NAMALWA (cell line): ENCODE results near the gene CLDND1.

ENCODE experiments used
- DNase-seq: peaks from one replicate; pipeline ENCODE4 v3.0.0-alpha.2; 2015; ENCODE audit warnings: low spot score

The CLDND1 gene

DNA sequence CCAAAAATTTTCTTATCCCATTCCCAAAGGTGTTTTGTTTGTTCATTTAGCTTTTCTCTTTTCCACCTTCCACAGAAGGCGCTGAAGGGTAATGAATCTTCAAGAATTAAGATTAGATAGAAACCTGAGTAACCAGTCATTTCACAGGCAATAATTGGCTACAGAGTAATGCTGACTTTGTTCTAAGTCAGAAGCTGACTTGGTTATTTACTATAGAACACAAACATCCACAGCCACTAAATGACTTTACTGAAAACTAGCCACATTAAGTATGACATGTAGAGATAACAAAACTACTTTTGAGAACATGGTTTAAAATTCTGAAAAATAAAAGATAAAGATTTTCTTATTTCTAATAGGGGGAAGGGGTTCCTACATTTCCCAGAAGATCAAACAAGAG lies 7.8 kb downstream of the CLDND1 start:
- no peak for DNase-seq

GRCh38 chr3:98513736-98514135 lies 9.0 kb downstream of the CLDND1 start:
- DNase-seq = no peak

- no peak for DNase-seq
These were observed 9.6 kb downstream of the CLDND1 start for GRCh38 chr3:98513091-98513511.

DNA sequence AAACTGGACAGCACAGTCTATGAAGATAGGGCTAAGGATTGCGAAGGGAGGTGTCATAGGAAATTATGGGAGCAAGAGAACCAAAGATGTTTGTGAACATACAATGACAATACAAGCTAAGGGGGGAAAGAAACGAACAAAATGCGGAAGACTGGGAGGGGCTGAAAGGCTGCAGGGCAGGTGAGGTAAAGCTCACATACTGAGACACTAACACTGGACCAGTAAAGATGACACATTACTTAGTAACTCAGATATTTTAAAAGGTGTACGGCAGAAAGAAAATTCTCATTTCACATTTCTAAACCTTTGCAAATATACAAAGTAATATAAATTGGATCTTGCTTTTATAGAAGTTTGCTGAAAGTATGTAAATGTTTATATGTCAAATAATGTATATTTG lies 10.1 kb downstream of the CLDND1 start:
- DNase-seq = no peak

DNA sequence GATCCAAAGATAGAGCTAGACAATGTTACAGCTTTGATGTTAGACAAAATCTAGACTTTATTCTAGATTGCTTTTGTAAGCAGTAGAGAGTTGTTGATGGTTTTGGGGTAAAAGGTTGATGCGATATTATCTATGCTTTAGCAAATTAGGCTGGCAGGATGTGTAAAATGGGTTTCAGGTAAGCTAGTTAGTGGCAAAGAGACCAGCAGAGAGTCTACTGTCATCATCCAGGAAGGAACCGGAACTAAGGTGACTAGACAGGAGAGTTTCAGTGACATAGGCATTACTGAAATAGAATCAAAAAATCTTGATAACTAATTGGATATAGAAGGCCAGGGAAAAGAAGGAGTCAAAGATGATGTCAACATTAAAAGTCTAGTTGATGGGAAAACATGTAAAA lies 14.1 kb downstream of the CLDND1 start:
- DNase-seq = no peak

DNA sequence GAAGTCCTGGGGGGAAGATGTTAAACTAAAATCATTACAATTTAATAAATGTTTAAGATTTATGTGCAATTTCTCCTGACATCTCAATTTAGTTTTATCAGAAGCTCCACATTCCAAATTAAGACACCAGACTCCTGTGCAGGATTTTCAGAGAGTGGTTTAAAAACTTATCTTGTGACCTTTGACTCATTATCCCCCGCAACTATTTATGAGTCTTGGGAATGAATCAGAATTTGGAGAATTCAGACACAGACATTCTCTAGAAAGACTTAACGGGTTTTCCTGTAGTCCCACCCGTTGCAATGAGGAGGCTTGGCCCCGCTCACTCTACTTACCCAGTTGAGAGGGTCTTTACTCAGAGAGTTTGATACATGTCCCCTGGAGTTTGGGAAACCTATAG lies 18.2 kb downstream of the CLDND1 start:
- no peak for DNase-seq

- no peak for DNase-seq
These were observed 20.7 kb downstream of the CLDND1 start for GRCh38 chr3:98501863-98502576.

GRCh38 chr3:98501270-98501669 lies 21.4 kb downstream of the CLDND1 start:
- no peak for DNase-seq

- no peak for DNase-seq
These were observed 22.7 kb downstream of the CLDND1 start for GRCh38 chr3:98500019-98500418.

DNA sequence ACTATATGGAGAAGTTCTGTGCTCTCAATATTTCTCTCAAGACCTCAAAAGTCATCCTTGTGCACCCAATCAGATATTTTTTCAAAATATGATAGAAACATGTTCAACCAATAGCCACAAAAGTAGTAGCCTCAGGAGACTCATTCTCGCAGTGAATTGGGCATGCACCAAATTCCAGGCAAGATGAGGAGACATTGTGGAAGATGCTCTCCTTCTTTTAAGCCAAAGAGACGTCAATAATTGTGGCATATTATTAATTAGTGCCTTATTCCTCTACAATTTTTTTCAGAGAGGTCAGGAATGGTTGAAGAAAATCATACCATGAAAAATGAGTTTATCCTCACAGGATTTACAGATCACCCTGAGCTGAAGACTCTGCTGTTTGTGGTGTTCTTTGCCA lies 25.3 kb downstream of the CLDND1 start, which contains the start of gene OR5K2:
Gene OR5K2 (plus strand): TSS at position 301 of the 400 bp plus-strand sequence. CDS start 0 bp downstream, at position 301.
- no peak for DNase-seq

- DNase-seq = no peak
These were observed 39.1 kb downstream of the CLDND1 start for GRCh38 chr3:98483626-98484025.

GRCh38 chr3:98482717-98483482 lies 39.8 kb downstream of the CLDND1 start:
- DNase-seq = peak; percentile 25
